DMS53 treated with DMSO at 0.1 percent for 48 hours (cell line): ENCODE results near the gene CMIP.
"Not testable (repeated sequence)": the region's sequence is repeated elsewhere in the genome, so short reads cannot be mapped to it uniquely, and the experiment has no call there.

ENCODE experiments used
- DNase-seq: peaks from one replicate; lab custom pipeline; 2025; ENCODE audit not compliant: unreplicated experiment; lab: John Stamatoyannopoulos, UW

The CMIP gene

DNA sequence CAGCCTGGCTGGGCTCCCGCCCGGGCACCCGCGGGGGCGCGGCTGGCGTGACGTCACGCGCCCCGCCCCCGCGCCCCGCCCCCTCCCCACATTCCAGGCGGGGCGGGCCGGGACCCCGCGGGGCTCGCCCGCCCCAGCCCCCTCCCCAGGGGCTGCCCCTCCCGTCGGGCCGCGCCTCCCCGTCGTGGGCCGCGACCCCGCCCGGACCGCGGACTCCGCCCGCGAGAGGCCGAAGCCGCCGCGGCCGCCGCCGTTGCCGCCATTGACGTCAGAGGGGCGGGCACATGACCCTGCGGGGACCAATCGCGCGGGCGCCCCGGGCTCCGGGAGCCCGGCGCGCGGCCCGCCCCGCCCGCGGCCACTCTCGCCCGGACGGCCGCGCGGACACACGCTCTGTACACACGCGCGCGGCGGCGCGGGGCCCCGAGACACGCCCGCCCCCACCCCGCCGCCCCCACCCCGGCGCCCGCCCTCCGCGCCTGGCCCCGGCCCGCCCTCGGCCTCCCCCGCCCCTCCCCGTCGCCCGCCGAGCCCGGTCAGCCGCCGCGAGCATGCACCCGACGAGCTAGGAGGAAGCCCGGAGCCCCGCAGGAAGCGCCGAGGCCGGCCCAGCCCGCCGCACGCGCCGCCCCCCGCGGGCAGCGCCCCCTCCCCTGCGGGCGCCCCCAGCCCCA lies at the start of gene CMIP:
Gene CMIP (plus strand): TSS at position 361 of the 674 bp plus-strand sequence.
- peak; percentile 23 for DNase-seq

DNA sequence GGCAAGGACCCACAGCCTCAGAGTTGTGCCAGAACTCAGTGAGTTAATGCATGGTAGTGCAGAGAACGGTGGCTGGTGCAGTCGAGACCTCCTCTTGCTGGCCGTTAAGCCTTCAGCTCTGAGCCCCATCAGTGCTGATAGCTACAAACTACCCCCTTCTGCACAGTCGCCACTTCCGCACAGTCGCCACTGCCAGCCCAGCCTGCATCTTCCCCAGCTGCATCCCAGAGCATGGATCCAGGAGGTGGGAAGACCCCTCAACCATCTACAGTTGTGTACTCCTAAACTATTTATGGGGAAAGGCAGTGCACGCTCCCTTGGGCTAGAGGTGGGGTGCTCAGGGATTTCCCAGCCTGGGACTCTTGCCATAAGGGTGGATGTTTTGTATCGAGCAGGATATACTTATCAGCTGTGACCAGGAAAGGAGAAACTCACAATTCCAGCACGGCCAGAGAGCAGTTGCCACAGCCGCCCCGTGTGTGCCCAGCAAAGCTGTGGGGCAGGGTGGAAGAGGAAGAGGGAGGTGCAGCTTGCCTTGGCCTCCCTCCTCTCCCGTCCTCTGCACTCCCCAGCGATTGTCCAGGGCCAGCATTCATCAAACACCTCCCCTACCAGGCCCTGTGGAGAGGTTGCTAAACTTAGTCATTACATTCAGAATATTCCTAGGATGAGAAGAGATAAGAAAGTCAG lies 49.5 kb upstream of the CMIP start:
- no peak for DNase-seq

DNA sequence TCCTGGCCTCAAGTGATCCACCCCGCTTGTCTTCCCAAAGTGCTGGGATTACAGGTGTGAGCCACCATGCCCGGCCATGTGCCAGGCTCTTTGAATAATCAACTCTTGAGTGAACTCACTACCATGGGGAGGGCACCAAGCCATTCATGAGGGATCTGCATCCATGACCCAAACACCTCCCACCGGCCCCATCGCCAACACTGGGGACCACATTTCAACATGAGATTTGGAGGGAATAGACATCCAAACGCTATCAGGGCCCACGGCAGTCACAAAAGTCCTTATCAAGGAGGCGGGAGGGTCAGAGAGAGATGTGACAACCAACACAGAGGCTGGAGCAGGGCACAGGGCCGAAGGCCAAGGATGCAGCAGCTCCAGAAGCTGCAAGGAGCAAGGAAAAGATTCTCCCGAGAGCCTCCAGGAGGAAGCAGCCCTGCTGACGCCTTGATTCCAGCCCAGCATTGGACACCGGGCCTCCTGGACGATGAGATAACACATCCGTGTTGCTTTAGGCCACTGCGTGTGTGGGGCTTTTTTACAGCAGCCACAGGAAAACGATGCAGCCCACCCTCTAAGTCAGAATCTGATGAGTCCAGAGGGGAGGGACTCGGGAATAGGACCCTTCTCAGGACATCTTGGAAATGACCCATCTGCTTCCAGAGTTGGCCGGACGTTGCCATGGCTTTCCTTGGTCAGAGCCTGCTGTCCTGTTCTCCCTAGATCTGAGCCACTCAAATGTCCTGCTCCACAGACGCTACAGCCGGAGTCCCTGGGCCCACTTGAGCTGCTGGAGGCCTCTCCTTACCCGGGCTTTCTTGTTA lies 47.3 kb upstream of the CMIP start:
- DNase-seq = no peak

DNA sequence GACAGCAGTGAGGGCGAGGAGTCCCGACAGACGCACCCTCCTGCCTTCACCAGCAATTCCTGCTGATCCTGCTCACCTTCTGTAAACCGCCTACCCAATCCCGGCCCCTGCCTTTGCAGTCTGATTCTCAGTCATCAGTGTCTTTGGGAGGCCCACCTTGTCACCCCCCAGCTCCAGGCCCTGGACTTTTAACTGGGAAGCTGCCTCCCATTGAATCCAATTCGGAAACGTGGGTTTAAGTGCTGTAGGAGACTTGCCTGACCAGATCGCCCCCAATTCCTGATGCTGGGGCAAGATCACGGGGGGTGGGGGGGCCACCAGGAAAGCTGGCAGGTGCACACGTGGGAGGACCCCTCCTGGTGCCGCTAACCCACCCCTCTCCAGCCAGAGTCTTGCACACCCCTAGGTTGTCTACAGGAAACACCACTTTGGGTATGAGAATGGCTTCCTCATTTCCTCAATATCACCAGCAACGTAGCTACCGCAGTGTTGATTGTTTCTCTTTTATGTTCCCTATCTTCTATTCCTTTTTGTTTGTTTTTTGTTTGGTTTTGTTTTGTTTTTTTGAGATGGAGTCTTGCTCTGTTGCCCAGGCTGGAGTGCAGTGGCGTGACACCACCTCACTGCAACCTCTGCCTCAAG lies 46.6 kb upstream of the CMIP start:
- DNase-seq = no peak

DNA sequence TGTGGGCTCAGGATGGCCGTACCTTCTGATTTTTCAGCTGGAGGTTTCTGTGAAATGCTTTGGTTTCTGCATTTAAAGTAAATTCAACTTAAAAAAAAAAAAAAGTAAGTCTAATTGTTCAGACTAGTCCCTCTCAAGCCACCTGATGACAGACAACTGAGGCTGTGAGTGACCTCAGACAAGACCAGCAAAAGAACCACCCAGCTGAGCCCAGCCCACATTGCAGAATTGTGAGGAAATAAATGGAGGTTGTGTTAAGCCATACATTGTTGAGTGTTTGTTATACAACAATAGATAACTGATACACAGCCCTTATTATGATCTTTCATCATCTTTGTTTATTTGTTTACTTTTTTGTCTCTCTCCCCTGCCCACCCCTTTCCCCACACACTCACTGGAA lies 44.7 kb upstream of the CMIP start:
- DNase-seq = no peak

DNA sequence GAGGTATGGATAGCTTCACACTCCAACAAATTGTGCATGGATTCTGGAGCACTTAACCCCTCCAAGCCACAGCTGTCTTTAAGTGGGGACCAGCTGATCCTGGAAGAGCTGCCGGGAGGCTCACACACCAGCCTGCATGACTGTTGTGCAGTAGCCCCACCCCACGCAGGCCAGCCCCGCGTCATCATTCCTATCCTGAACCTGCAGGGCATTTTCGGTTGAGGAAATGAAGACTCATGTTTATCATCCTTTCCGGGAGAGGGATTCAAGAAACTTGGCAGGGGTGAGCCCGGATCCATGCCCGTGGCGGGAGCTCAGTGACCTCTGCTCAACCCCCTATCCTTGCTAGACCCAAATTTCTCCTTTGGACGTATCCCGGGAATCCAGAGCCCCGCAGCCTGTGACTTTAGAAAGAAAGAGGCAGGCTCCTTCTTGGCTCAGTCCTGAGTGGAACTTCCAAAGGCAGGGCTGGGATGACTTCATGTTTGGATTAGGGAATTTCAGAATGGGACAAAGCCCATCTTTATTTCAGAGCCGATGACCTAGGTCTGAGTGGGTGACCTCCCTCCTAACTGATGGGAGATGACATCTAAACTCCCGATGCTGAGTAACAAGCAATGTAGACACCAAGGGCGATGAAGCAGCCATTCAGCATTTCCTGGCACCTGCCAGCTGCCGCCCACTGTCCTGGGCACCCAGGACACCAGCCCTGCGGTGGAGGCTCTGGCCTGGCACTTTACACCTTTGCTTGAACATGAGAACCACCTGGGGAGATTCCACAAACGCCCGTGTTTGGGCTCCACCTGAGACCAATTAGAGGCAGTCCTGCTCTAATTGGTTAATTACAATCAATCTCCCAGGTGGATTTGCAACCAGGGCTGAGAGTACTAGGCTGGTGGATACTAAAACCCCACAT lies 43.3 kb upstream of the CMIP start:
- DNase-seq = no peak

DNA sequence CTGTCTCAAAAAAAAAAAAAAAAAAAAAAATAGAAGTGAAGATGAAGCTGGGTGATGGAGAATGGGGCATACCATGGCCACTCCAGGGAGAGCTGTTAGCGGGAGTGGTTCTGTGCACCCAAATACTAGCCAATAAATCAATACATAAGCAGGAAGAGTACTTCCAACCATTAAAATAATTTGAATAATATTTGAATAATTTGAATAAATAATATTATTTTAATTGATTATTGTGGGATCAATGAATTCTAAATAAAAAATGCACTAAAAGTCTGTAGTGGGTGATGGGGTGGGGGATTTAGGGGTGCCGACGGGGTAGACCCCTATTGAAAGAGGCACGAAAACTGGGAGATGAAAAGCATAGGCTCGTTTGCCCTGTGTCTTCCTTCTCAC lies 41.4 kb upstream of the CMIP start:
- DNase-seq = no peak

DNA sequence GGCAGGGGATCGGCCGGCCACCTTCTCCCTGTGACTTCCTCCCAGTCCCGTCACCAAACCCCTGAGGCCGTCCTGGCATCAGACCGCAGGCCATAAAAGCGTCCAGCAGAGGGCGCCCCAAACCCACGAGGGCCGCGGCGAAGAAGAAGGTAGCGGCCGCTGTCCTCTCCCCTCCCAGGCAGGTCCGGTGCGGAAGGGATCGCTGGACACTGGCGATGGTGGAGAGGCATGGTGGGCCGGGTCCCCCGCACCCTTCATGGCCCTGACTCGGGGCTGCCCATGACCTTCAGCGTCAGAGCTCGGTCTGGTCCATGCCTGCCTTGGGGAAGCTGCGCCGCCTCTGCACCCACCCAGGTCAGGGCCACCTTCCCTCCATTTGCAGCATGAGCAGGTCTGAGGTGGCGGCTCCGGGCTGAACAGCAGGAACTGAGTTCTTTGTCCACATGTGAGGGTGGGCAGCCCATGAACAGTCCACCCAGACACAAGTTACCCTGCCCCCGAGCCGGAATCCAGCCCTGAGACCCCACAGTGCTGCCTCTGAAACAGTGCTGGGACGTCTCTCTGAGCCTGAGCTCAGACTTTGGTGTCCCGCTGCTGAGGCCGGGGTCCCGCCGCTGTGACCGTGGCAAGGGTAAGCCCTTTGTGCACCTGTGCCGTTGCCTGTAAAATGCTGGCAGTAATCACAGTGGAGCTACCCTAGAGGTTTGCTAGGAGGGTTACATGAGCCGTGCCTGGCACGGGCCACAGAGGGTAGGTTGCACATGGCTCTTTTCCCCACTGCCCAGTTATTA lies 40.8 kb upstream of the CMIP start:
- DNase-seq = peak; percentile 61

DNA sequence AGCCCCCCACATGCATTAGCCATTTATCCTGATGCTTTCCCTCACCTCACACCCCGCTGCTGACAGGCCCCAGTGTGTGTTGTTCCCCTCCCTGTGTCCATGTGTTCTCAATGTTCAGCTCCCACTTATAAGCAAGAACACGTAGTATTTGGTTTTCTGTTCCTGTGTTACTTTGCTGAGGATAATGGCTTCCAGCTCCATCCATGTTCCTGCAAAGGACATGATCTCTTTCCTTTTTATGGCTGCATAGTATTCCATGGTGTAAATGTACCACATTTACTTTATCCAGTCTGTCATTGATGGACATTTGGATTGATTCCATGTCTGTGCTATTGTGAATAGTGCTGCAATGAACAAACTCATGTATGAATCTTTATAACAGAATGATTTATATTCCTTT lies 39.6 kb upstream of the CMIP start:
- DNase-seq = not testable (repeated sequence)

DNA sequence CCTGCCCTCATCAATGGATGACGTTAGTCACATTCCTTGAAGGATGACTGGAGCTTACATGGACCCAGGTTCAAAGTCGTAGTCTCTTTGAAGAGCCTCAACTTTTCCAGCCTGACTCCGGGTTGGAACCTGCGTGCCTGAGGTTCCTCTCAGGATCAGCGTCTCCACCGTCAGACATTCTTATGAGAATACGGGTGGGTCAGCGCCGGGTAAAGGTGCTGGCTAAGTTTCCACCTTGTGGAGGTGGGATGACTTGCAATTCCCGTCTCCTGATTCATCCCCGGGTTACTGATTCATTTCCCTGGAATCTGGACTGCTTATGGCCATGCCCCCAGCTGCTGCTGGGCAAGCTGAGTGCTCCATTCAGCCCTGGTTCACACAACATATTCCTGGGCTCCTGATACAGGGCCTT lies 38.9 kb upstream of the CMIP start:
- DNase-seq = no peak

DNA sequence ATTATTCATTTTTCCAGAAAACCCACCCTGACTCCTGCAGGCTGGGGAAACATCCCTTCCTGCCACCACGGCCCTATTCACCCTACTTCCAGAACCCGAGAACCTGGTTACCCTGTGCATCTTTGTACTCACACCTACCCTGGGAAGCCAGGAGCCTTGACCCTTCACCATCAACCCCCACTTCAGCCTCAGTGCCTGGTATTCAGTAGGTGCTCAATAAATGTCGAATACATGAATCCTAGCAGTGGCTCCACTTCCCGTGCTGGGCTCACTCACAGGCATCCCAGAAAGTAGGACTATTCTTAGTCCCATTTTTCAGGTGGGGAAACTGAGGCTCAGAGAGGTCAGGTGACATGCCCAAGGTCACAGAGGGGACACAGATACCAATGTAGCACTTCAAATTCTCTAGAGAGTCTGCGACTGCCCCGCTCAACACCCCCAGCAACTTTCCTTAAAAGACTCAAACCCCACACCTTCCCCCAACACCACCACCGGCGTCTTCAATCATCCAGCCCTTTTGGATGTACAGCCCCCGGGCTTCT lies 36.1 kb upstream of the CMIP start:
- DNase-seq = no peak

DNA sequence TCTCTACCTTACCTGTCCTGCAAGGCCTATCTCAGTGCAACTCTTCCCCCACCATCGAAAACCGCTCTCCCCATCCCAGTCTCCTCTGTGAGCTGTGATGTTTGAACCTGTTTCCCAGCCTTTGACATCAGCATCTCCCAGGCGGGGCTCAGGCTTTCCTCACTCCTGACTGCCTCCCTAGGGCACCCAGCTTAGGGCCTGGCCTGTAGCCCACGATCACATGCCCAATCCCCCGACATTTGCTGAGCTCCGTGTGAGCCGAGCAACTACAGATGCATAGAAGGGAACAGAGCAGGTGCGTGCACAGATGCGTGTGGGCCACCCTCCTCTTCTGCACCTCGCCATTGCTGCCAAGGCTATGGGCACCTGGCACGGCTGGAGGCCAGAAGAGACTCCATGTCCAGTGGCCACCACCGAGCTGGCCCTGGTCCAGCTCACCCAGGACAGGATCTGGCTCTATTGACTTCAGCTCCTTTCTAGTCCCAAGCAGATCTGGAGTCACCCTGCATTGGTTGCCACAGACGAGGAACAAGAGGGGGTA lies 35.5 kb upstream of the CMIP start:
- no peak for DNase-seq

DNA sequence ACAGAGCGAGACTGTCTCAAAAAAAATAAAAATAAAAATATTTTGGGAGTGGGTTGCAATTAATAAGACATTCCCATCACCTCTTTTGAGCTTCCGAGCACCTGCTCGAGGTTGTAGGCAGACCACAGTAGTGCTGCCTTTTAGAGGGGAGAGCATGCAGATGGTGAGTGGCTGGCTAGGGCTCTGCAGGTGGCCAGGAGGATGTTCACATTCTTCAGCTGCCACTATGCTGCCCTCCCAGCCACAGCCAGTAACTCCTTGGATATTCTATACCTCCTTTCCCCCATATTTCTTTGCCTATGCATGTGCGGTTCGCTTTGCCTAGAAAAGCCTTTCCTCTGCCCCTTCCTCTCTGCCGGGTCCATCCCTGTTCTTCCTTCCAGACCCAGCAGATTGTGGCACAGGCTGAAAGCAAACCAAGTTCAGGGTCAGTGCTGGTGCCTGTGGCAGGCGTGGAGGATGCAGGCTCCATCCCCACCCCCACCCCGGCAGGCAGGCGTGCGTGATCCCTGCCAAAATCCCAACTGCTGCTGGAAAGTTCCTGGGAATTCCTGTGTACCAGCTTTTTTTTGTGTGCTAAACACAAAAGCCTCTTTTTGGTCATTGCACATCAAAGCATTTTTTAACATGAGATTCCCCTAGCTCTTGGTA lies 33.8 kb upstream of the CMIP start:
- no peak for DNase-seq

DNA sequence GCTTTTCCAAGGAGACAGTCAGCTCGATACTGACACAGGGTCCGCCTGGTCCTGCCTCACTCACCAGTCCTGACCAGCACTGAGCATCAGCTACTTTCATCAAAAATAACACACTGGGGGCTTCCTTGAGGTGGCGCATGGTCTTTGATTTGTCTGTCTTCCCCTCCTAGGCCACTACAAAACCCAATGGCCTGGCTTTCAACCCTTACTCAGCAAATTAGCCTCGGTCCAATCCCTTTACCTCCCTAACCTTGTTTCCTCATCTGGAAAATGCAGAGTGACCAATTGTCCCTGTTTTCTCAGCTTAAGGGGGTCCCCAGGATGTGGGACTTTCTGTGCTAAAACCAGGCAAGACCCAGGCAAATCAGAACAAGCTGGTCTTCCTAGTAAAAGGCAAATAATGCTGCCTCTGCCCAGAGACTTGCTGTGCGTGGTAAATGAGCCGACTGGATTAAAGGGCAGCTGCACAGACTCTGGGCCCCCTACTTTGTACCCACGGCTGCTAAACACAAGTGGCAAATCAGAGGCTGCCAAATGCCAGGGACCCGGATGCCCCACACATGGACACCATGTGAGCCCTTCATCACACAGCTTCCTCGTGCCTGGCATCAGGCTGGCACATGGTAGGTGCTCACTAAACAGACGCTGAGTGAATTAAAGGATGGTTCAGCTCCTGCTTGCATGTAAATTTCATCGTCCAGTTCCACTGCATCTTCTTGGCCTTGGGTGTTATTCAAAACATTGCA lies 31.2 kb upstream of the CMIP start:
- DNase-seq = no peak

DNA sequence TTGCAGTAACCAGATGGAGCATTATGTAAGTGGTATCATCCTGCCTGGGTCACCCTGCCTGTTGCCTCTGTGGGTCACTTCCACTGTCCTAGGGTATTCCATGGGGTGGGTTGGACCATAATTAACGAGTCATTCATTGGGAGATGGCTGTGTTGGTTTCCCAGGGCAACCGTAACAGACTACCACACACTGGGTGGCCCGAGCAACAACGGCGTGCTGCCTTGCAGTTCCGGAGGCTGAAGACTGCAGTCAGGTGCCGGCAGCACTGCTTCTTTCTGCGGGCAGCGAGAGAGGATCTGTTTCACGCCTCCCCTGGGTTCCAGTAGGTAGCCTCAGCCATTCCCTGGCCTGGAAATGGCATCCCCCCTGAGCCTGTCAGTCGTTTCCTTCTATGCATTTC lies 28.9 kb upstream of the CMIP start:
- DNase-seq = no peak

DNA sequence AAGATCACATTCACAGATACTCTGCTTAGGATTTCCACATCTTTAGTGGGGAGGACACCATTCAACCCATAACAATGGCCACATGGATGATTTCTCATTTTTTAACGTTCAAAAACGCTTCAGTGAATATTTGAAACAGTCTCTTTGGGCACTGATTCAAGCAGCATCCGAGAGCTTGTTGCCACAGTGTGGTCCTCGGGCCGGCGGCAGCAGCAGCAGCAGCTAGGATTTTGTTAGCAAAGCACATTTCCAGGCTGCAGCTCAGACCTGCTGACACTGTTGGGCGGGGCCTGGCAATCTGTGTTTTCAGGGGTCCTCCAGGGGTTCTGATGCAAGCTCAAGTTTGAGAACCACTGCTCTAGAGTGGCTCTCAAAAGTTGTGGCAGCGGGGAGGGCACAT lies 27.9 kb upstream of the CMIP start:
- DNase-seq = no peak

DNA sequence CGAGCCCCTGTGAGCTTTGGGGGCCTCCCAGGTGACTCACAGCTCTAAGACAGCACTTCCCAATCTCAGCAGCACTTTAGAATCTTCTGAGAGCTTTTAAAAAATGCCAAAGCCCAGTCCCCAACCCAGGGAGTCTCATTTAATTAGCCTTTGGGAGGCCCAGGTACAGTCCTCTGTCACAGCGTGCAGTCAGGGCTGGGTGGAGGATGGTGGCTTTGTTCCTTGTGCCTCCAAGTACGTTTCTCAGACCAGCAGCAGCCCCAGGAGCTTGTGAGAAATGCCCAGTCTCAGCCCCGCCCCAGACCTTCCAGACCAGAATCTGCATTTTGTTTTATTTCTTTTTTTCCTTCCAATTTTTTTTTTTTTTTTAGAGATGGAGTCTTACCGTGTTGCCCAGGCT lies 27.4 kb upstream of the CMIP start:
- no peak for DNase-seq

DNA sequence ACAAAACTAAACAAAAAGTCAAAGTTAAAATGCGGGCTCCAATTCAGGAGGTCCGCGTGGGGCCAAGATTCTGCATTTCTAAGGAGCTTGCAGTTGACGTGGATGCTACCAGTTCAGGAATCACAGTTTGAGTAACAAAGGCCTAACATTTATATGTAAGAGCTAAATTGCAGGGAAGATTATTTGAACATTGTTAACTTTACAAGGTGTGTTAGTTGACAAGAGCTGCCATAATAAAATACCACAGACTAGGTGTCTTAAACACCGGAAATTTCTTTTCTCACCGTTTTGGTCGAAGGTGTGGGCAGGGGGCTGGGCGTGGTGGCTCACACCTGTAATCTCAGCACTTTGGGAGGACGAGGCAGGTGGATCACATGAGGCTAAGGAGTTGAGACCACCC lies 24.8 kb upstream of the CMIP start:
- DNase-seq = no peak
